H1 (cell line): ENCODE results near the gene CHCHD3. TPM values are rescaled to one million over a fixed set of nuclear protein-coding genes. Genes with fewer than 3 reads are reported as not detected.

Experiments
- ATF2 ChIP-seq: IDR thresholded peaks from 2 replicates; pipeline ENCODE4 v1.6.1; 2012; ENCODE audit warnings: low read length, inconsistent platforms
- BRCA1 ChIP-seq: IDR thresholded peaks from 2 replicates; pipeline ENCODE4 v1.6.1; 2012; ENCODE audit warnings: low read depth, low read length, improper control_type of control experiment
- polyA plus RNA-seq, 7 experiments: library from polyadenylated mRNA; depleted of rRNA in 3 of 7; stranded (reverse) in 5 of 7; unstranded in 2 of 7; fragments of >200 nt in 5 of 7; fragments of 200-250 nt in 2 of 7; gene quantifications; 1 replicate in 5 of 7; 2 replicates in 1 of 7; 4 replicates in 1 of 7; pipeline versions ENCODE4 v1.2.1 to v1.2.3, GENCODE V29; 2011 to 2013; ENCODE audit warnings: missing spikeins in 2 of 7, mixed read lengths in 2 of 7
- total RNA-seq: library from RNA; stranded (reverse); fragmentation: NEBNext Ultra II Directional; extraction: Animal tissue kit (Norgen Biotek cat#: 25700); gene quantifications from 2 replicates; pipeline ENCODE4 v1.2.1, GENCODE V29; 2021

The CHCHD3 gene
- total and polyA plus RNA-seq, 2 of the 8 experiments (the other 6 are each of a cell fraction or from before 2014, with no cell fraction given), result 42.9 to 137 TPM

DNA sequence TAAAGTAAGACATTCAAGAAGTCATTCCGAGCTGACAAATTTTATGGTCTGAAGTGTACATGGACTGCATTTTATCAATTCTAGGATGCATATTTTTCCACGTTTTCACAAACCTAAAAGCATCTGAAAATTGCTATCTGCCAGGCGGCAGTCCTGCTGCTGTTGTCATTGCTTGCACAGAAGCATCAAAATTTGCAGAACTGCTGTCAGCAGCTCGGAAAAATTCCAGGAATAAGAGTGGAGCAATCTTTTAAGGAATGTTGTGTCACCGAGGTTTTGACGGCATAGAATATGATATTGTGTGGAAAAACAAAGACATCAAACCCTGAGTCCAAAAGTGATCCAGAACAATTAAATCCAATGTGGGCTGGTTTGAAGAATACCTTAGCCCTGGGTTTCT, 61.4 kb downstream of the CHCHD3 start (continued):
- no peak for TF ChIP-seq ATF2
- no peak for TF ChIP-seq BRCA1
